H9 (cell line): Measurements from ENCODE around the gene GATD1. TPM values are rescaled to one million over a fixed set of nuclear protein-coding genes. Genes with fewer than 3 reads are reported as not detected.
A peak's percentile ranks its signal among the peaks of the same experiment; 100 is the strongest.

Source experiments
- DNase-seq: peaks from one replicate; pipeline ENCODE4 v3.0.0-alpha.2; 2017
- H2AFZ ChIP-seq: one replicate; pipeline ENCODE4 v1.6.1; 2013; ENCODE audit warnings: mild to moderate bottlenecking, low read length, control low read depth, moderate library complexity
- H2AK5ac ChIP-seq: 2 replicates; pipeline ENCODE4 v1.6.1; 2013; ENCODE audit warnings: low read length, control low read depth, mixed read lengths; ENCODE audit not compliant: insufficient read length
- H2BK120ac ChIP-seq: one replicate; pipeline ENCODE4 v1.6.1; 2013; ENCODE audit warnings: low read depth, mild to moderate bottlenecking, low read length, control low read depth, inconsistent platforms; ENCODE audit not compliant: poor library complexity, severe bottlenecking
- H2BK12ac ChIP-seq: 2 replicates; pipeline ENCODE4 v1.6.1; 2013; ENCODE audit warnings: low read length, control low read depth, mixed read lengths, low read depth; ENCODE audit not compliant: insufficient read length
- H2BK15ac ChIP-seq: 2 replicates; pipeline ENCODE4 v1.6.1; 2013; ENCODE audit warnings: low read depth, low read length, control low read depth
- H2BK20ac ChIP-seq: one replicate; pipeline ENCODE4 v1.6.1; 2013; ENCODE audit warnings: low read depth, mild to moderate bottlenecking, low read length, control low read depth, inconsistent platforms; ENCODE audit not compliant: poor library complexity, severe bottlenecking
- H2BK5ac ChIP-seq: 2 replicates; pipeline ENCODE4 v1.6.1; 2013; ENCODE audit warnings: low read length, control low read depth, mixed read lengths; ENCODE audit not compliant: insufficient read length
- H3K14ac ChIP-seq: 2 replicates; pipeline ENCODE4 v1.6.1; 2013; ENCODE audit warnings: low read length, control low read depth; ENCODE audit not compliant: insufficient read depth
- H3K18ac ChIP-seq: 2 replicates; pipeline ENCODE4 v1.6.1; 2013; ENCODE audit warnings: low read depth, mild to moderate bottlenecking, mixed read lengths, low read length, control low read depth; ENCODE audit not compliant: insufficient read length
- H3K23ac ChIP-seq: 2 replicates; pipeline ENCODE4 v1.6.1; 2013; ENCODE audit warnings: low read length, control low read depth, mixed read lengths, low read depth; ENCODE audit not compliant: insufficient read length
- H3K23me2 ChIP-seq: 2 replicates; pipeline ENCODE4 v1.6.1; 2013; ENCODE audit warnings: low read depth, mild to moderate bottlenecking, mixed read lengths, low read length, control low read depth; ENCODE audit not compliant: insufficient read length, poor library complexity, severe bottlenecking
- H3K27ac ChIP-seq: 2 replicates; pipeline ENCODE4 v1.5.1; 2013; ENCODE audit warnings: low read length, control low read depth, mixed read lengths, low read depth; ENCODE audit not compliant: insufficient read length
- H3K27me3 ChIP-seq: 2 replicates; pipeline ENCODE4 v1.6.1; 2013; ENCODE audit warnings: low read length, control low read depth, inconsistent platforms; ENCODE audit not compliant: insufficient read depth
- H3K4ac ChIP-seq: 2 replicates; pipeline ENCODE4 v1.6.1; 2013; ENCODE audit warnings: low read depth, mild to moderate bottlenecking, control low read depth, inconsistent platforms, low read length, moderate library complexity
- H3K4me1 ChIP-seq: 2 replicates; pipeline ENCODE4 v1.6.1; 2013; ENCODE audit warnings: low read length, control low read depth, inconsistent platforms; ENCODE audit not compliant: insufficient read depth
- H3K4me2 ChIP-seq: 2 replicates; pipeline ENCODE4 v1.6.1; 2013; ENCODE audit warnings: low read length, control low read depth, mixed read lengths; ENCODE audit not compliant: insufficient read length, insufficient read depth
- H3K56ac ChIP-seq: 2 replicates; pipeline ENCODE4 v1.6.1; 2013; ENCODE audit warnings: low read depth, mild to moderate bottlenecking, mixed read lengths, low read length, control low read depth; ENCODE audit not compliant: insufficient read length
- H3K79me1 ChIP-seq: 2 replicates; pipeline ENCODE4 v1.6.1; 2013; ENCODE audit warnings: low read depth, mild to moderate bottlenecking, moderate library complexity, low read length, control low read depth, inconsistent platforms; ENCODE audit not compliant: insufficient read depth, poor library complexity, severe bottlenecking
- H3K79me2 ChIP-seq: 2 replicates; pipeline ENCODE4 v1.6.1; 2013; ENCODE audit warnings: low read length, control low read depth, inconsistent platforms; ENCODE audit not compliant: insufficient read depth
- H3K9ac ChIP-seq: 2 replicates; pipeline ENCODE4 v1.6.1; 2013; ENCODE audit warnings: low read length, control low read depth, mixed read lengths; ENCODE audit not compliant: insufficient read length; ENCODE audit errors: extremely low read depth
- H3K9me3 ChIP-seq: one replicate; pipeline ENCODE4 v1.6.1; 2013; ENCODE audit warnings: low read depth, low read length, inconsistent platforms; ENCODE audit not compliant: control insufficient read depth
- H3T11ph ChIP-seq: one replicate; pipeline ENCODE4 v1.6.1; 2013; ENCODE audit warnings: mild to moderate bottlenecking, low read length, control low read depth, inconsistent platforms
- H4K20me1 ChIP-seq: one replicate; pipeline ENCODE4 v1.6.1; 2013; ENCODE audit not compliant: control insufficient read depth, insufficient read length, insufficient read depth
- H4K5ac ChIP-seq: 2 replicates; pipeline ENCODE4 v1.6.1; 2013; ENCODE audit warnings: low read depth, mild to moderate bottlenecking, mixed read lengths, low read length, control low read depth; ENCODE audit not compliant: insufficient read length
- H4K8ac ChIP-seq: replicated peaks from 2 replicates; pipeline ENCODE4 v1.6.1; 2013; ENCODE audit warnings: low read length, control low read depth, mixed read lengths, low read depth; ENCODE audit not compliant: insufficient read length
- H4K91ac ChIP-seq: 2 replicates; pipeline ENCODE4 v1.6.1; 2013; ENCODE audit warnings: low read depth, mild to moderate bottlenecking, moderate library complexity, mixed read lengths, low read length, control low read depth; ENCODE audit not compliant: insufficient read length
- H3K27ac Mint-ChIP-seq, 3 experiments: 2 replicates in 2 of 3; 3 replicates in 1 of 3; pipeline ENCODE4 v1.8.0; 2020 to 2021; ENCODE audit warnings: mixed read lengths in 3 of 3, mild to moderate bottlenecking in 1 of 3, moderate library complexity in 1 of 3
- H3K27me3 Mint-ChIP-seq: 2 replicates; pipeline ENCODE4 v1.8.0; 2021; ENCODE audit warnings: low read depth, mild to moderate bottlenecking, moderate library complexity, mixed read lengths
- H3K36me3 Mint-ChIP-seq, 3 experiments: 2 replicates in 2 of 3; 3 replicates in 1 of 3; pipeline ENCODE4 v1.8.0; 2020 to 2021; ENCODE audit warnings: low read depth in 3 of 3, mixed read lengths in 3 of 3; ENCODE audit not compliant: insufficient read depth in 1 of 3
- H3K4me1 Mint-ChIP-seq, 2 experiments: 2 replicates each; pipeline ENCODE4 v1.8.0; 2020; ENCODE audit warnings: mixed read lengths in 2 of 2
- H3K4me3 Mint-ChIP-seq, 2 experiments: 2 replicates in 1 of 2; 3 replicates in 1 of 2; pipeline ENCODE4 v1.8.0; 2020 to 2021; ENCODE audit warnings: mild to moderate bottlenecking in 2 of 2, mixed read lengths in 2 of 2, moderate library complexity in 1 of 2
- H3K9me3 Mint-ChIP-seq, 2 experiments: 2 replicates in 1 of 2; 3 replicates in 1 of 2; pipeline ENCODE4 v1.8.0; 2020; ENCODE audit warnings: mild to moderate bottlenecking in 2 of 2, mixed read lengths in 2 of 2, moderate library complexity in 1 of 2
- WGBS: extraction: QIAGEN DNeasy Blood & Tissue Kit; methylation state at CpG from one replicate; pipeline ENCODE4 v1.1.7; 2013; ENCODE audit warnings: missing lambda C conversion rate, low lambda C conversion rate, mixed read lengths; ENCODE audit not compliant: insufficient read length; ENCODE audit errors: extremely low coverage; 5-methylcytosine and 5-hydroxymethylcytosine counted together
- total RNA-seq: library from RNA; stranded (reverse); gene quantifications from 2 replicates; pipeline ENCODE4 v1.2.1, GENCODE V29; 2021
- TF ChIP-seq, protein P1 (sequence below): fragments of 200-600 bp; sonication (generic); conservative IDR thresholded peaks from 3 replicates; pipeline ENCODE4 v1.8.0; 2021; ENCODE audit warnings: antibody characterized with exemption, mild to moderate bottlenecking

GATD1 gene
- total RNA-seq, 1 experiment from 2014 or later = 60.0 TPM

DNA sequence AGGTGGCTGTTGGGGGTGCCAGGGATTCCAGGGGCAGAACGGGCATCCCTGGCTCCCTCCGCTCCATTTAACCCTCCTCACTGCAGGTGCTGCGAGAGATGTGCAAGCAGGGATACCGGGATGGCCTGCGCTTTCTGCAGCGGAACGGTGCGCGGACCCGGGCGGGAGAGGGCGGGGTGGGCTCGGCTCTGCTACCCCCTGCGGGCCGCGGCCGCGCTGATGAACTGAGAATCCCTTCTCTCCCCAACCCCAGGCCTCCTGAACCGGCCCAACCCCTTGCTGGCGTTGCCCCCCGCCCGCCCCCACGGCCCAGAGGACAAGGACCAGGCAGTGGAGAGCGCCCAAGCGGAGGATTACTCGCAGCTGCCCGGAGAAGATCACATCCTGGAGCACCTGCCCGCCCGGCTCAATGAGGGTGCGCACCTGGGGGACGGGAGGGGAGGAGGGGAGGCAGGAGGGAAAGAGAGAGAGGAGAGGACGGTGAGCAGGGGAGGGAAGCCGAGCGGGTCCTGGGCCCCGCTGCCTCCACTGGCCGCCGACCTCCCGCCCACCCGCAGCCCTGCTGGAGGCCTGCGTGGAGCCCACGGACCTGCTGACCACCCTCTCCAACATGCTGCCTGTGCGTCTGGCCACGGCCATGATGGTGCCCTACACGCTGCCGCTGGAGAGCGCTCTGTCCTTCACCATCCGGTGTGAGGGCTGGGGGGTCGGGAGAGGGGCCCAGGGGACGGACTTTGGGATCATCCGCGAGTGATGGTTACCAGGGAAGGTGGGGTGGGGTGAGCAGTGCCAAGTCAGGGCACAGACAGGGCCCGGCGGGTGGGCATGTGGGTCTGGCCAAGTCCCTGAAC lies 46.4 kb upstream of the GATD1 start:
- no peak overlapping the region for H4K5ac ChIP-seq
- H2AK5ac ChIP-seq = no peak overlapping the region
- Mint-ChIP-seq H3K27ac (peak overlapping the region in 1 of 3 experiments; percentile 90; a peak in 1 of 7 replicates), H3K36me3 (peaks cover 0 to 26% (median 13%) of the 10 kb centered on the region in 3 experiments), H3K4me1 (peaks cover 14 to 25% of the 10 kb centered on the region in 2 experiments), H3K27me3 (peaks cover 12% of the 10 kb centered on the region), H3K9me3 (no peaks in the 10 kb centered on the region; a peak in 1 of 5 replicates), H3K4me3 (no peak overlapping the region)
- H3K23ac ChIP-seq = no peak overlapping the region
- no peak overlapping the region for H3K27ac ChIP-seq
- H3K18ac ChIP-seq = no peak overlapping the region
- H3K14ac ChIP-seq = no peak overlapping the region
- no peak overlapping the region for H2BK120ac ChIP-seq
- no peak overlapping the region for H2BK12ac ChIP-seq
- no peak overlapping the region for H4K91ac ChIP-seq
- peaks cover 12% of the 10 kb centered on the region for H3K23me2 ChIP-seq
- no peak overlapping the region for H2AFZ ChIP-seq
- DNase-seq = no peak
- H3K9ac ChIP-seq = no peak overlapping the region
- TF ChIP-seq, protein P1, sequence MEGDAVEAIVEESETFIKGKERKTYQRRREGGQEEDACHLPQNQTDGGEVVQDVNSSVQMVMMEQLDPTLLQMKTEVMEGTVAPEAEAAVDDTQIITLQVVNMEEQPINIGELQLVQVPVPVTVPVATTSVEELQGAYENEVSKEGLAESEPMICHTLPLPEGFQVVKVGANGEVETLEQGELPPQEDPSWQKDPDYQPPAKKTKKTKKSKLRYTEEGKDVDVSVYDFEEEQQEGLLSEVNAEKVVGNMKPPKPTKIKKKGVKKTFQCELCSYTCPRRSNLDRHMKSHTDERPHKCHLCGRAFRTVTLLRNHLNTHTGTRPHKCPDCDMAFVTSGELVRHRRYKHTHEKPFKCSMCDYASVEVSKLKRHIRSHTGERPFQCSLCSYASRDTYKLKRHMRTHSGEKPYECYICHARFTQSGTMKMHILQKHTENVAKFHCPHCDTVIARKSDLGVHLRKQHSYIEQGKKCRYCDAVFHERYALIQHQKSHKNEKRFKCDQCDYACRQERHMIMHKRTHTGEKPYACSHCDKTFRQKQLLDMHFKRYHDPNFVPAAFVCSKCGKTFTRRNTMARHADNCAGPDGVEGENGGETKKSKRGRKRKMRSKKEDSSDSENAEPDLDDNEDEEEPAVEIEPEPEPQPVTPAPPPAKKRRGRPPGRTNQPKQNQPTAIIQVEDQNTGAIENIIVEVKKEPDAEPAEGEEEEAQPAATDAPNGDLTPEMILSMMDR = no peak
- H3K4me1 ChIP-seq = no peaks in the 10 kb centered on the region; the same call in 1 of the 2 replicates
- no peak overlapping the region for H2BK5ac ChIP-seq
- H3K27me3 ChIP-seq = no peaks in the 10 kb centered on the region; the same call in 1 of the 2 replicates
- H2BK20ac ChIP-seq = no peak overlapping the region
- H3K79me2 ChIP-seq = no peaks in the 10 kb centered on the region
- H3K79me1 ChIP-seq = no peaks in the 10 kb centered on the region
- H3T11ph ChIP-seq = no peak overlapping the region
- H3K56ac ChIP-seq = no peak overlapping the region
- H4K20me1 ChIP-seq = no peaks in the 10 kb centered on the region
- no peaks in the 10 kb centered on the region for H3K9me3 ChIP-seq
- no peak overlapping the region for H2BK15ac ChIP-seq
- H4K8ac ChIP-seq = no peak overlapping the region
- no peak overlapping the region for H3K4me2 ChIP-seq
- no CpG with 5 or more reads among the region's 53 CpGs for WGBS
- H3K4ac ChIP-seq = no peak overlapping the region
